ENCODE results near the gene ZNF280C.

The ZNF280C gene

DNA sequence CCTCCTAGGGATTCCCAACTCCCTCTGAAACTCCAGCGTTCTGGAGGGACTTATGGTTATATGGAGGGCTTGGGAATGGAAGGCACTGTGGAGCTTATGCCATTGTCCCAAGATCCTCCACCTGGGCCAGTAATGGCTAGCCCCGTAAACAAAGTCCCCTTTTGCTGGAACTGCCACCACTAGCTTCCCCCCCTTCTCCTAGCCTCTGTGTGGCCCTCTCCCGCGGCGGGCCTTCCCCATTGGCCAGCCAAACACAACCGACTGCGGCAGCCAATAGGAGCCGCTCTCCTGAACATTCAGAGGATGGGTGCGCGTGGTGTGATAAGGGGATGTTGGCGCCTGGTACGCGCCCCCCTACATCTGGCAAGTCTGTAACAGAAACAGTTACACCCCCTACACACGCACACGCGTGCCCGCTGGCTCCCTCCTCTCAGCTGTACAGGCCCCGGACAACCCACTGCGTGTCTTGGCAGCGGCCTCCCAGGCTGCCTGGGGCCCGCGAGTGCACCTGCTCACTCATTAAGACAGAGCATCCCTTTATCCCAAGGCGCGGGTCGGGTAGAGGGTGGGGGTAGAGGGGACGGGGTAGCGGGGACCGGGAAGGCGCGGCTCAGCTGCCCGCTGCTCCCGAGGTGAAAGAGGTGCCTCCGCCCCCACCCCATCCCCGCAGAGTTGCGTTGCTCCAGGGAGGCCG lies 97.8 kb downstream of the ZNF280C start:
- in situ Hi-C loops (cut with MboI; ENCODE audit: low sequenced_read_pairs, unreplicated experiment) = no loop called here

DNA sequence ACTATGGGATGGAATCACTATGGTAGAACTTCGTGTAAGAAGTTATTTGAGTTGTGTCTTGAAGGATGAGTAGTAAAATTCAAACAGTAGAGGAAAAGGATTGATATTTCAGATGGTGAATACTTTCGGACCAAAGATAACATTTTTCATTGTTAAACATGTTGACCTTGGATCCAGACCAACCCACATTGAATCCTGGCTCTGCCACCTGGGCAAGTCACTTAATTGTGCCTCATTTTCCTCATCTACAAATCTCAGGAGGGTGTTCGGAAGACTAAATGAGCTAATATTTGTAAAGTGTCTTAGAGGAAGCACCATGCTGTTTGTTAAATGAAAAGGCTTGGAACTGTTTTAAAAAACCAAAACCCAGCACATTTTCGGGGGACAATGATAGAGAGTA lies 101.7 kb downstream of the ZNF280C start:
- TF ChIP-seq, protein P1, sequence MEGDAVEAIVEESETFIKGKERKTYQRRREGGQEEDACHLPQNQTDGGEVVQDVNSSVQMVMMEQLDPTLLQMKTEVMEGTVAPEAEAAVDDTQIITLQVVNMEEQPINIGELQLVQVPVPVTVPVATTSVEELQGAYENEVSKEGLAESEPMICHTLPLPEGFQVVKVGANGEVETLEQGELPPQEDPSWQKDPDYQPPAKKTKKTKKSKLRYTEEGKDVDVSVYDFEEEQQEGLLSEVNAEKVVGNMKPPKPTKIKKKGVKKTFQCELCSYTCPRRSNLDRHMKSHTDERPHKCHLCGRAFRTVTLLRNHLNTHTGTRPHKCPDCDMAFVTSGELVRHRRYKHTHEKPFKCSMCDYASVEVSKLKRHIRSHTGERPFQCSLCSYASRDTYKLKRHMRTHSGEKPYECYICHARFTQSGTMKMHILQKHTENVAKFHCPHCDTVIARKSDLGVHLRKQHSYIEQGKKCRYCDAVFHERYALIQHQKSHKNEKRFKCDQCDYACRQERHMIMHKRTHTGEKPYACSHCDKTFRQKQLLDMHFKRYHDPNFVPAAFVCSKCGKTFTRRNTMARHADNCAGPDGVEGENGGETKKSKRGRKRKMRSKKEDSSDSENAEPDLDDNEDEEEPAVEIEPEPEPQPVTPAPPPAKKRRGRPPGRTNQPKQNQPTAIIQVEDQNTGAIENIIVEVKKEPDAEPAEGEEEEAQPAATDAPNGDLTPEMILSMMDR (IDR thresholded peaks at IDR 0.05; ENCODE audit: borderline replicate concordance, control extremely low read depth, extremely low read depth, insufficient read depth, missing control alignments) = no peak
- DNase-seq (ENCODE audit: low spot score) = no peak
- in situ Hi-C loops (cut with MboI; ENCODE audit: low sequenced_read_pairs, unreplicated experiment) = no loop called here

More for the DNA sequence above, 97.8 kb downstream of the ZNF280C start:
- DNase-seq (ENCODE audit: low spot score) = peak; percentile 80
- TF ChIP-seq, protein P1 (IDR thresholded peaks at IDR 0.05; ENCODE audit: borderline replicate concordance, control extremely low read depth, extremely low read depth, insufficient read depth, missing control alignments) = no peak

DNA sequence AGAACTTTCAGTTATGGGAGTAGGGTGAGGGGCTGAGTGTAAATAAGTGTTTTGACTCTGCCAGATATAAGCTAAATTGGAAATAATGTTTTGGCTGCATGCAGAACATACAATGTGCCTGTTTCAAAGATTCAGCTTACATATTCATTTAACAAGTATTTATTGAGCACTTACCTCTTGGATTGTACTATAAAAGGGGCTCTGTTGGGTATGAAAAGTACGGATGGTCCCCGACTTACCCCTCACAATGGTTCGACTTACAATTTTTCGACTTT lies 102.3 kb downstream of the ZNF280C start:
- in situ Hi-C loops (cut with MboI; ENCODE audit: low sequenced_read_pairs, unreplicated experiment) = no loop called here
- no peak for DNase-seq (ENCODE audit: low spot score)
- TF ChIP-seq, protein P1 (IDR thresholded peaks at IDR 0.05; ENCODE audit: borderline replicate concordance, control extremely low read depth, extremely low read depth, insufficient read depth, missing control alignments) = no peak

DNA sequence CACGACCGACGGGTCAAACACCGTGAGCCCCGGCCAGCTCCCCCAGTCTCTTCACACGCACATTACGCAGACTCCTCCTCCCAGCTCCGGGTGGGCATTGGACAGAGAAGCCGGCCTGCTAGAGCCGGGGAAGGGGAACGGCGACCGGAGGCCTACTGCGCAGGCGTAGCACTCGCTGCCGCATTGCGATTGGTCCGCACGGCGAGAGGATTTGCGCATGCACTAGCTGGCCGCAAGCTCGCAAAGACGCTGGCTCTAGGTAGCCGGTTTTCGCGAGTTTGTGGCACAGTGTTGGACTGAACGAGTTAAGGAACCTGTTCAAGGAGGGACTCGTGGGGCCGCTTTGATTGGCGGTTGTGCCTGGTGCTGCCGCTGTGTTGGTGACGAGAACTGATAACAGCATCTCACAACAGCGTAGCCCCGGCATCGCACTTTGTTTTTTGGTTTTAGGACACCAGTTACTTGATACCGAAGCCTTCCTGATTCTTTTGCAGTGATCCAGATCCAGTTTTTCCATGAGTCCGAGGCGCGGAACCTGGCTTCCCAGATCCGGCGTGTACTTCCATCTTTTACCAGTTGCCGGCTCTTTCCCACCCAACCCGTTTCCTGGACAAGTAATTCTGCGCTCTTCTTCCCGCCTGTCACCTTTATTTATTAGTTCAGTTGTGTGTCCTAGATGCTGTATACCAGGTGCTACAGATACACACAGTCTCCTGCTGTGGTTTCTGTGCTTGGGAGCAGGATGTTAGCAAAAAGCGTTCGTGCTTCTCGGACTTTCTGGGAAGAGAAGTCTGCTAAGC lies 102.8 kb downstream of the ZNF280C start, which contains the start of gene AIFM1:
Gene AIFM1 (minus strand): TSS at position 139 of the 800 bp plus-strand sequence. CDS start 185 bp downstream, outside the sequence.
- peak; percentile 86 for DNase-seq (ENCODE audit: low spot score)
- TF ChIP-seq, protein P1 (IDR thresholded peaks at IDR 0.05; ENCODE audit: borderline replicate concordance, control extremely low read depth, extremely low read depth, insufficient read depth, missing control alignments) = no peak
- in situ Hi-C loops (cut with MboI; ENCODE audit: low sequenced_read_pairs, unreplicated experiment) = no loop called here

DNA sequence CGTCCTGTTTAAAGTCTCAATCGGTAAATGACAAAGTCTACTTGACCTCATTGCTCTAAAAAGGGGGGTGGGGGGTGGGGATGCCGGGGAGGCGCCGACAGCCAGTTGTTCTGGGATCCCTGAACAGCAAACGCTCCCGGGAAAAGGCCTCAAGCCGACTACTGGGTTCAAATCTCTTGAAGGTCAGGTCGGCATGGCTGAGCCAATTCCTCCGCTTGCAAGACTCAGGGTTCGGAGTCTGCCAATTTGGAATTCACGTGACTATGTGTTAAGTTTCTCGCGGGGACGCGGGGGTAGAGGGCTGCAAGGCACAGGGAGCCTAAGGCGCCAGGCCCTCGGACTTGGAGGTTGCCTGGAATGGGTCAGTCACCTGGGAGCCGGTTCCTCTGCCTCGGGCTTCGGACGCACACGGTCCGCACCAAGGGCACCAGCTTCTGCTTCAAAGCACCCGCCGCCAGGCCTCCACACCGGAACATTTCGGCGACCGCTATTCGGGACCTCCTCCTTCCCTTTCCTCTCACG lies 103.5 kb downstream of the ZNF280C start:
- TF ChIP-seq, protein P1 (IDR thresholded peaks at IDR 0.05; ENCODE audit: borderline replicate concordance, control extremely low read depth, extremely low read depth, insufficient read depth, missing control alignments) = no peak
- in situ Hi-C loops (cut with MboI; ENCODE audit: low sequenced_read_pairs, unreplicated experiment) = no loop called here
- DNase-seq (ENCODE audit: low spot score) = peak; percentile 24

DNA sequence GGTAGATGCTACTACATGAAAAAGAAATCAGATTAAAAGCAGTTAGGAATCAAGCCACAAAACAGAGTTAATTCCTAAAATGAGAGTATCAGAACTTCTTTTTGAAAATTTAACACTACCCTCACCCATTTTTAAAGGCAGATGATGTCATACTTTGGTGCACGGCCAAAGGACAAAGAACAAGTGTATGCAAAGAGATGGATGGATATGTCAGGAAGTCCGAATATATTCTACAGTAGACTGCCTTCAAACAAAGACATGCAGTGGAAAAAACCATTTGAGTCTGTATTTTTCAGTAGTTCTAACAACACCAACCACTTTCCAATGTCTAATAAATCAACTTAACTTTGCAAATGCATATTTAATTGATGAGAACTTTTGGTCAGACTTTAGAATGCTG lies 105.3 kb downstream of the ZNF280C start:
- TF ChIP-seq, protein P1 (IDR thresholded peaks at IDR 0.05; ENCODE audit: borderline replicate concordance, control extremely low read depth, extremely low read depth, insufficient read depth, missing control alignments) = no peak
- no peak for DNase-seq (ENCODE audit: low spot score)
- in situ Hi-C loops (cut with MboI; ENCODE audit: low sequenced_read_pairs, unreplicated experiment) = no loop called here

Measured in GM13976 (cell line).